BE2C (cell line): ENCODE results near the gene MTOR.
A peak's percentile ranks its signal among the peaks of the same experiment; 100 is the strongest.
"Not testable (repeated sequence)": the region's sequence is repeated elsewhere in the genome, so short reads cannot be mapped to it uniquely, and the experiment has no call there.

Source experiments
- DNase-seq: peaks from one replicate; pipeline ENCODE4 v3.0.0-alpha.2; 2020
- H3K27me3 ChIP-seq: fragments of 250-450 bp; sonication (Bioruptor Pico); 2 replicates; pipeline ENCODE4 v1.5.1; 2020; ENCODE audit warnings: mild to moderate bottlenecking
- H3K36me3 ChIP-seq: fragments of 250-450 bp; sonication (Bioruptor Pico); 2 replicates; pipeline ENCODE4 v1.5.1; 2020; ENCODE audit warnings: mild to moderate bottlenecking
- H3K4me1 ChIP-seq: fragments of 250-450 bp; sonication (Bioruptor Pico); 2 replicates; pipeline ENCODE4 v1.5.1; 2020
- H3K4me3 ChIP-seq: 2 replicates; pipeline ENCODE4 v1.5.1; 2011; ENCODE audit warnings: low read depth, low read length
- H3K9me3 ChIP-seq: fragments of 250-450 bp; sonication (Bioruptor Pico); 2 replicates; pipeline ENCODE4 v1.5.1; 2020
- CTCF ChIP-seq: IDR thresholded peaks from 2 replicates; pipeline ENCODE4 v1.5.1; 2012; ENCODE audit warnings: mild to moderate bottlenecking, low read depth, low read length

The MTOR gene

GRCh38 chr1:11301601-11302000 is 39.2 kb upstream of the MTOR start:
- Histone ChIP-seq H3K27me3 (no peaks in the 10 kb centered on the region), H3K4me3 (no peak overlapping the region), H3K9me3 (no peaks in the 10 kb centered on the region), H3K4me1 (no peaks in the 10 kb centered on the region), H3K36me3 (no peaks in the 10 kb centered on the region)
- no peak for TF ChIP-seq CTCF
- DNase-seq = peak; percentile 69

- no peak for DNase-seq
- no peak overlapping the region for H3K4me3 ChIP-seq
- no peaks in the 10 kb centered on the region for H3K4me1 ChIP-seq
- H3K27me3 ChIP-seq = no peaks in the 10 kb centered on the region
- no peak for TF ChIP-seq CTCF
- peaks cover 3% of the 10 kb centered on the region; the same call in 1 of the 2 replicates for H3K36me3 ChIP-seq
- no peaks in the 10 kb centered on the region for H3K9me3 ChIP-seq
These were observed 36.8 kb upstream of the MTOR start for GRCh38 chr1:11299225-11299574.

- DNase-seq = no peak
- no peaks in the 10 kb centered on the region for H3K4me1 ChIP-seq
- no peaks in the 10 kb centered on the region for H3K9me3 ChIP-seq
- peaks cover 3% of the 10 kb centered on the region; the same call in 1 of the 2 replicates for H3K36me3 ChIP-seq
- TF ChIP-seq CTCF = no peak
- no peak overlapping the region for H3K4me3 ChIP-seq
- no peaks in the 10 kb centered on the region for H3K27me3 ChIP-seq
These were observed 36.3 kb upstream of the MTOR start for GRCh38 chr1:11298390-11299224.

GRCh38 chr1:11297774-11298173 is 35.4 kb upstream of the MTOR start:
- H3K4me1 ChIP-seq, H3K27me3 ChIP-seq, H3K36me3 ChIP-seq, H3K9me3 ChIP-seq, DNase-seq, H3K4me3 ChIP-seq: not testable (repeated sequence)

GRCh38 chr1:11295905-11296304 is 33.6 kb upstream of the MTOR start:
- TF ChIP-seq CTCF = no peak
- H3K36me3 ChIP-seq = peaks cover 3% of the 10 kb centered on the region; the same call in 1 of the 2 replicates

GRCh38 chr1:11294951-11295350 is 32.6 kb upstream of the MTOR start:
- no peak for DNase-seq
- H3K4me3 ChIP-seq = no peak overlapping the region
- TF ChIP-seq CTCF = no peak
- peaks cover 3% of the 10 kb centered on the region; the same call in 1 of the 2 replicates for H3K36me3 ChIP-seq
- no peaks in the 10 kb centered on the region for H3K9me3 ChIP-seq
- H3K4me1 ChIP-seq = no peaks in the 10 kb centered on the region; the same call in 1 of the 2 replicates
- no peaks in the 10 kb centered on the region for H3K27me3 ChIP-seq

More at GRCh38 chr1:11295905-11296304, 33.6 kb upstream of the MTOR start:
- Histone ChIP-seq H3K4me3 (no peak overlapping the region), H3K4me1 (no peaks in the 10 kb centered on the region; the same call in 1 of the 2 replicates), H3K27me3 (no peaks in the 10 kb centered on the region), H3K9me3 (no peaks in the 10 kb centered on the region)
- DNase-seq = no peak
